ENCODE measurements around the gene DEGS2. TPM values are rescaled to one million over a fixed set of nuclear protein-coding genes. Genes with fewer than 3 reads are reported as not detected.

Gene DEGS2
- total RNA-seq, 4 donors from 2014 or later = 0.88 to 26.6 (median 1.5) TPM

DNA sequence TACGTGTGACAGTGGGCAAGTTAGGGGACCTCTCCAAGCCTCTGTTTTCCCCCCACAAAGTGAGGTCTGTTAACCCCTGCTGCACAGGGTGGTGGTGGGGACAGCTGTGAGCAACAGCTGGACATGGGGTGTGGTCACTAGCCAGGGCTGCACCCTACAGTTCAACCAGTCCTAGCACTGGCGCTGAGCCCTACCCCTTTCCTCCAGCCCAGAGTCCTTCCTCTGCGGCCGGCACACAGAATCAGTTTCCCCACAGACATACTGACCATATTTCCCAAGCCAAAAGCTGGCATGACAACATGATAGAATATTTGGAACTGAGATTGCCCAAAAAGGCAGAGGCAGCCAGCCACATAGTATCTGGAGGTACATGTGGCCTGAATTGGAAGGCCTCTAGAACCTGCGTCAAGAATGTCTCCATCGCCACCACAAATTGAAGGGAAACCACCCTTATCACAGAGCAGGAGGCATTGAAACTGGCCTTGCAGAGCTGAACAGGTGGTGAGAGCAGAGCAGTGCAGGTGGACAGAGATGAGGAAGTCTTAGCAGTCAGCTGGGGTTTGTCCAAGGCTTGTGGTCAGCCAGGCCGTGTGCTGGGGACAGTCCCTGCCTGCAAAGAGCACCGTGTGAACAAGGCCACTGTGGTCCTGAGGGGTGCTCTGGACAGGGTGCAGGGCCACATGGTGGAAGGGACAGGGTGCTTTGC lies 21.2 kb downstream of the DEGS2 start:
- DNase-seq = no peak
- H3K4me3 ChIP-seq = no peak overlapping the region
- H3K4me1 ChIP-seq = no peaks in the 10 kb centered on the region
- H3K27ac ChIP-seq = no peak overlapping the region
- no peaks in the 10 kb centered on the region for H3K36me3 ChIP-seq
- H3K9me3 ChIP-seq = no peaks in the 10 kb centered on the region
- no peaks in the 10 kb centered on the region for H3K27me3 ChIP-seq
- intact Hi-C loops (cut with DNase I; ENCODE audit: low total_unique reads) = no loop called here
- TF ChIP-seq POLR2A (IDR thresholded peaks at IDR 0.05) = no peak
- TF ChIP-seq, protein P1, sequence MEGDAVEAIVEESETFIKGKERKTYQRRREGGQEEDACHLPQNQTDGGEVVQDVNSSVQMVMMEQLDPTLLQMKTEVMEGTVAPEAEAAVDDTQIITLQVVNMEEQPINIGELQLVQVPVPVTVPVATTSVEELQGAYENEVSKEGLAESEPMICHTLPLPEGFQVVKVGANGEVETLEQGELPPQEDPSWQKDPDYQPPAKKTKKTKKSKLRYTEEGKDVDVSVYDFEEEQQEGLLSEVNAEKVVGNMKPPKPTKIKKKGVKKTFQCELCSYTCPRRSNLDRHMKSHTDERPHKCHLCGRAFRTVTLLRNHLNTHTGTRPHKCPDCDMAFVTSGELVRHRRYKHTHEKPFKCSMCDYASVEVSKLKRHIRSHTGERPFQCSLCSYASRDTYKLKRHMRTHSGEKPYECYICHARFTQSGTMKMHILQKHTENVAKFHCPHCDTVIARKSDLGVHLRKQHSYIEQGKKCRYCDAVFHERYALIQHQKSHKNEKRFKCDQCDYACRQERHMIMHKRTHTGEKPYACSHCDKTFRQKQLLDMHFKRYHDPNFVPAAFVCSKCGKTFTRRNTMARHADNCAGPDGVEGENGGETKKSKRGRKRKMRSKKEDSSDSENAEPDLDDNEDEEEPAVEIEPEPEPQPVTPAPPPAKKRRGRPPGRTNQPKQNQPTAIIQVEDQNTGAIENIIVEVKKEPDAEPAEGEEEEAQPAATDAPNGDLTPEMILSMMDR (IDR thresholded peaks at IDR 0.05) = no peak

DNA sequence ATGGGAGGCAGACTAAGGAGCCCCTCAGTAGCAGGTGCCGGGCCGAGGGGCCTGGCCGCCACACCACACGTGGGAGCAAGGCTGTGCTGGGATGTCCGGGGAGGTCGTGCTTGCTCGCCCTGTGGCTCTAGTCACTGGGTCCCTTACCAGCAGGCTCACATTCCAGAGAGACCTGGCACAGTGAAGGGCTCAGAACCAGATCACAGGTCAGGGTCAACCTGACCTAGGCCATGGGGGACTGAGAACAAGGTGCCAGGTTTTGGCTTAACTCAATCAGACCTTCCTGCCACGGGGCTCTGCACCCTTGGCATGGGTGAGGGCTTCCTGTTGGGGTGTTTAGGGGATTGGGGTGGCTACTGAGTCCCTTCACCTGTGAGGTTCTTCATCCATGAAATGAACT lies 22.3 kb downstream of the DEGS2 start:
- Histone ChIP-seq H3K4me3 (no peak overlapping the region), H3K27ac (no peak overlapping the region), H3K27me3 (no peaks in the 10 kb centered on the region), H3K36me3 (no peaks in the 10 kb centered on the region), H3K4me1 (peaks cover under 1 to 4% of the 10 kb centered on the region in 2 donors), H3K9me3 (no peaks in the 10 kb centered on the region)
- TF ChIP-seq POLR2A (IDR thresholded peaks at IDR 0.05) = no peak
- TF ChIP-seq, protein P1 (IDR thresholded peaks at IDR 0.05) = no peak
- DNase-seq = no peak
- intact Hi-C loops (cut with DNase I; ENCODE audit: low total_unique reads) = no loop called here

DNA sequence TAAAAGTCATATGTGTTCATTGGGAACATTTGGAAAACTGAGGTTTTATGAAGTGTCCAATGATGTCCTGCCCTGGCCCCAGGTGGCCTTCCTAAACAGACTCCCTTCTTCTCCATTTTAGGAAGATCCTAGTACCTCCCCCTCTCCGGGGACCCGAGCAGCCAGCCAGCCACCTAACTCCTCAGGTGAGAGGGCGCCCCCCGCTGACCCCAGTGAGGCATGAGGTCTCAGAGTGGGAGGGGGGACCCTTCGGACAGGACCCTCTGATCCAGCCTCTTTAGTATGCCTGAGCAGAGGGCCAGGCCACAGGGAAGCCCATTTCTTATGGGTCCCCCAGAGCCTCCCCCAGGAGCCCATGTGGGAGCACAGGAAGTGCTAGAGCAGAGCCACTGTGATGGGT lies 23.7 kb downstream of the DEGS2 start:
- intact Hi-C loops (cut with DNase I; ENCODE audit: low total_unique reads) = no loop called here
- no peaks in the 10 kb centered on the region for H3K9me3 ChIP-seq

DNA sequence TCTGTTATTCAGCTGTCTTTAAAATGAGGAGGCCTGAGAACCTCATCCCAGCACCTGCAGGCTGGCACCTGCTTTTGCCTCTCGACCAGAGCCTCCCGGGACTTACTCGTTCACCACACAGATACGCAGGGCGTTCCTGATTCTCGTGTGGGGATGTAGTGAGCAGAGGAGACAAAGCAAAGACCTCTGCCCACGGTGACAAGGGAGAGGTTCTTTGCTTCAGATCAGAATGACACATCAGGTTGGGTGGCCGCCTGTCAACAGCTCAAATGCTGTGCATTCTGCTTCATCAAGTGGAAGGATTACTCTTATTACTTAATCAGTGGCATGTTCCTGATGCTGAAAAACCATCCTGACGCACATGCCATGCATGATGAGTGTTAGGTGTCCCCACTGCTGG lies 24.4 kb downstream of the DEGS2 start:
- H3K4me1 ChIP-seq = peaks cover 3 to 4% of the 10 kb centered on the region in 2 donors
- H3K27ac ChIP-seq = no peak overlapping the region
- no peaks in the 10 kb centered on the region for H3K36me3 ChIP-seq
- H3K4me3 ChIP-seq = no peak overlapping the region
- no peak for DNase-seq
- H3K9me3 ChIP-seq = no peaks in the 10 kb centered on the region
- no peak for TF ChIP-seq POLR2A (IDR thresholded peaks at IDR 0.05)
- TF ChIP-seq, protein P1 (IDR thresholded peaks at IDR 0.05) = no peak
- intact Hi-C loops (cut with DNase I; ENCODE audit: low total_unique reads) = no loop called here
- H3K27me3 ChIP-seq = no peaks in the 10 kb centered on the region

More for the DNA sequence above, 23.7 kb downstream of the DEGS2 start:
- no peak for TF ChIP-seq POLR2A (IDR thresholded peaks at IDR 0.05)
- H3K4me3 ChIP-seq = no peak overlapping the region
- H3K4me1 ChIP-seq = peaks cover 3 to 4% of the 10 kb centered on the region in 2 donors
- DNase-seq = no peak
- H3K36me3 ChIP-seq = no peaks in the 10 kb centered on the region
- no peaks in the 10 kb centered on the region for H3K27me3 ChIP-seq
- H3K27ac ChIP-seq = no peak overlapping the region

DNA sequence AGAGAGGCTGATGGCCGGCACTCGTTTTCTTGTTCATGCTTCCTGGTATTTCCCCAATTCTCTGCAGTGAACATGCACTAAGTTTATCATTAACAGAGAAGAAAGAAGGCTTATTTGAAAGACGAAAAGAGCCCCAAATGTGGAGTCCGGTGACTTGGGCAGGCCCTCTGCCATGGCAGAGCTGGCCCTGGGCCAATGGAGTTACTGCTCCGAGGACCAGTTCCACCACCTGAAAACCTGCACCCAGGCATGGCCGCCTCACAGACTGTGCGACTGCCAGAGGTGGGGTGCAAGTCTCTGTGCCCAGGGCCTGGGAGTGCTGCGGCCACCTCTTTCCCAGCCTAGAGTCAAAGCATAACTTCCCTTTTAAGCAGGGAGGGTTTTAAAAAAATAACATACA lies 24.9 kb downstream of the DEGS2 start:
- intact Hi-C loops (cut with DNase I; ENCODE audit: low total_unique reads) = no loop called here
- H3K36me3 ChIP-seq = no peaks in the 10 kb centered on the region

More for the DNA sequence above, 24.9 kb downstream of the DEGS2 start:
- Histone ChIP-seq H3K27ac (no peak overlapping the region), H3K4me3 (no peak overlapping the region), H3K27me3 (no peaks in the 10 kb centered on the region), H3K9me3 (no peaks in the 10 kb centered on the region), H3K4me1 (peaks cover 3 to 4% of the 10 kb centered on the region in 2 donors)
- TF ChIP-seq POLR2A (IDR thresholded peaks at IDR 0.05) = no peak
- TF ChIP-seq, protein P1 (IDR thresholded peaks at IDR 0.05) = no peak
- no peak for DNase-seq
